HepG2 (cell line): ENCODE measurements around the gene HSDL1. TPM values are rescaled to one million over a fixed set of nuclear protein-coding genes. Genes with fewer than 3 reads are reported as not detected.

ENCODE experiments used
- DZIP1 ChIP-seq: sonication (generic); formaldehyde crosslinking; IDR thresholded peaks from 2 replicates; pipeline ENCODE4 v1.5.0; 2020; ENCODE audit warnings: mild to moderate bottlenecking, missing genetic modification reagents
- FOSL1 ChIP-seq: sonication (generic); formaldehyde crosslinking; IDR thresholded peaks from 2 replicates; pipeline ENCODE4 v1.9.0; 2021; ENCODE audit warnings: missing genetic modification reagents, borderline replicate concordance
- HNRNPH1 ChIP-seq: fragments of 200-400 bp; formaldehyde crosslinking; optimal IDR thresholded peaks from 2 replicates; pipeline ENCODE3; 2017; ENCODE audit warnings: mild to moderate bottlenecking, low read depth, low read length
- MZF1 ChIP-seq: sonication (generic); formaldehyde crosslinking; IDR thresholded peaks from 2 replicates; pipeline ENCODE4 v1.8.1; 2023; ENCODE audit warnings: mild to moderate bottlenecking, missing genetic modification reagents, borderline replicate concordance
- NFRKB ChIP-seq: fragments of 450-650 bp; IDR thresholded peaks from 2 replicates; pipeline ENCODE4 v1.6.1; 2017
- NKX3-1 ChIP-seq: sonication (generic); formaldehyde crosslinking; IDR thresholded peaks from 2 replicates; pipeline ENCODE4 v1.5.0; 2020; ENCODE audit warnings: missing genetic modification reagents
- SMARCE1 ChIP-seq: fragments of 450-650 bp; IDR thresholded peaks from 2 replicates; pipeline ENCODE4 v1.6.1; 2017; ENCODE audit warnings: borderline replicate concordance
- ZGPAT ChIP-seq: IDR thresholded peaks from 2 replicates; pipeline ENCODE4 v1.6.1; 2016; ENCODE audit warnings: mild to moderate bottlenecking
- ZNF10 ChIP-seq: sonication (generic); formaldehyde crosslinking; IDR thresholded peaks from 2 replicates; pipeline ENCODE4 v1.4.0; 2020; ENCODE audit warnings: mild to moderate bottlenecking, low read depth, missing genetic modification reagents, borderline replicate concordance
- ZNF33B ChIP-seq: sonication (generic); formaldehyde crosslinking; IDR thresholded peaks from 2 replicates; pipeline ENCODE4 v1.5.1; 2020; ENCODE audit warnings: mild to moderate bottlenecking, missing genetic modification reagents
- ZNF512 ChIP-seq: sonication (generic); formaldehyde crosslinking; IDR thresholded peaks from 2 replicates; pipeline ENCODE4 v1.4.0; 2020; ENCODE audit warnings: mild to moderate bottlenecking, missing genetic modification reagents
- ZNF567 ChIP-seq: sonication (generic); formaldehyde crosslinking; IDR thresholded peaks from 2 replicates; pipeline ENCODE4 v1.8.1; 2023; ENCODE audit warnings: mild to moderate bottlenecking, missing genetic modification reagents, borderline replicate concordance
- ZNF570 ChIP-seq: sonication (generic); formaldehyde crosslinking; IDR thresholded peaks from 2 replicates; pipeline ENCODE4 v1.4.0; 2020; ENCODE audit warnings: mild to moderate bottlenecking, missing genetic modification reagents, borderline replicate concordance
- ZNF7 ChIP-seq: IDR thresholded peaks from 2 replicates; pipeline ENCODE4 v1.6.1; 2016; ENCODE audit warnings: missing biosample characterization, missing genetic modification reagents
- ZNF792 ChIP-seq: IDR thresholded peaks from 2 replicates; pipeline ENCODE4 v1.6.1; 2016
- polyA plus RNA-seq, 8 experiments: library from polyadenylated mRNA; depleted of rRNA in 3 of 8; stranded (reverse) in 7 of 8; unstranded in 1 of 8; fragments of >200 nt; fragmentation: Illumina TruSeq in 4 of 8; extraction: Trizol in 4 of 8; gene quantifications; 2 replicates each; pipeline versions ENCODE4 v1.2.1 to v1.2.3, GENCODE V29; 2011 to 2016; ENCODE audit warnings: low read depth in 4 of 8, missing spikeins in 1 of 8, mixed read lengths in 1 of 8; ENCODE audit not compliant: insufficient read depth in 1 of 8
- total RNA-seq, 5 experiments: library from RNA; depleted of rRNA; stranded (reverse); fragments of >200 nt; fragmentation: Illumina TruSeq; extraction: Trizol; gene quantifications; 2 replicates each; pipeline ENCODE4 v1.2.3, GENCODE V29; 2016; ENCODE audit warnings: low read depth in 1 of 5
- TF ChIP-seq, protein P1 (sequence below): sonication (generic); formaldehyde crosslinking; IDR thresholded peaks from 2 replicates; pipeline ENCODE4 v1.4.0; 2020; ENCODE audit warnings: missing genetic modification reagents
- TF ChIP-seq, protein P2 (sequence below), 2 experiments: fragments of 450-650 bp in 1 of 2; sonication (generic) in 1 of 2; formaldehyde crosslinking; IDR thresholded peaks; 2 replicates each; pipeline versions ENCODE4 v1.5.0 to v1.8.0; 2020 to 2022; ENCODE audit warnings: mild to moderate bottlenecking in 1 of 2, missing genetic modification reagents in 1 of 2
- TF ChIP-seq, protein P3 (sequence below): sonication (generic); formaldehyde crosslinking; IDR thresholded peaks from 2 replicates; pipeline ENCODE4 v1.8.0; 2022; ENCODE audit warnings: missing genetic modification reagents, mild to moderate bottlenecking, moderate library complexity, borderline replicate concordance

Gene HSDL1
- total and polyA plus RNA-seq, 2 of the 13 experiments (the other 11 are each of a cell fraction or from before 2014, with no cell fraction given) = 49.2 to 49.7 TPM

GRCh38 chr16:84138824-84139627, 6.0 kb downstream of the HSDL1 start (continued):
- TF ChIP-seq, protein P1, sequence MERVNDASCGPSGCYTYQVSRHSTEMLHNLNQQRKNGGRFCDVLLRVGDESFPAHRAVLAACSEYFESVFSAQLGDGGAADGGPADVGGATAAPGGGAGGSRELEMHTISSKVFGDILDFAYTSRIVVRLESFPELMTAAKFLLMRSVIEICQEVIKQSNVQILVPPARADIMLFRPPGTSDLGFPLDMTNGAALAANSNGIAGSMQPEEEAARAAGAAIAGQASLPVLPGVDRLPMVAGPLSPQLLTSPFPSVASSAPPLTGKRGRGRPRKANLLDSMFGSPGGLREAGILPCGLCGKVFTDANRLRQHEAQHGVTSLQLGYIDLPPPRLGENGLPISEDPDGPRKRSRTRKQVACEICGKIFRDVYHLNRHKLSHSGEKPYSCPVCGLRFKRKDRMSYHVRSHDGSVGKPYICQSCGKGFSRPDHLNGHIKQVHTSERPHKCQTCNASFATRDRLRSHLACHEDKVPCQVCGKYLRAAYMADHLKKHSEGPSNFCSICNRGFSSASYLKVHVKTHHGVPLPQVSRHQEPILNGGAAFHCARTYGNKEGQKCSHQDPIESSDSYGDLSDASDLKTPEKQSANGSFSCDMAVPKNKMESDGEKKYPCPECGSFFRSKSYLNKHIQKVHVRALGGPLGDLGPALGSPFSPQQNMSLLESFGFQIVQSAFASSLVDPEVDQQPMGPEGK (CRISPR knock-in tag) = peak; percentile 98
- TF ChIP-seq NFRKB = no peak
- TF ChIP-seq ZNF570 = no peak
- TF ChIP-seq, protein P2, sequence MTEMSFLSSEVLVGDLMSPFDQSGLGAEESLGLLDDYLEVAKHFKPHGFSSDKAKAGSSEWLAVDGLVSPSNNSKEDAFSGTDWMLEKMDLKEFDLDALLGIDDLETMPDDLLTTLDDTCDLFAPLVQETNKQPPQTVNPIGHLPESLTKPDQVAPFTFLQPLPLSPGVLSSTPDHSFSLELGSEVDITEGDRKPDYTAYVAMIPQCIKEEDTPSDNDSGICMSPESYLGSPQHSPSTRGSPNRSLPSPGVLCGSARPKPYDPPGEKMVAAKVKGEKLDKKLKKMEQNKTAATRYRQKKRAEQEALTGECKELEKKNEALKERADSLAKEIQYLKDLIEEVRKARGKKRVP (CRISPR knock-in tag; IDR thresholded peaks at IDR 0.05) = peak in 1 of 2 experiments; percentile 95; a peak in 2 of 4 replicates
- peak; percentile 15; the same call in 1 of the 2 replicates for TF ChIP-seq ZNF792 (CRISPR knock-in tag)
- no peak for TF ChIP-seq ZNF512
- TF ChIP-seq HNRNPH1 = no peak
- no peak for TF ChIP-seq ZNF567 (CRISPR knock-in tag)
- no peak for TF ChIP-seq ZNF33B (CRISPR knock-in tag)
- TF ChIP-seq, protein P3, sequence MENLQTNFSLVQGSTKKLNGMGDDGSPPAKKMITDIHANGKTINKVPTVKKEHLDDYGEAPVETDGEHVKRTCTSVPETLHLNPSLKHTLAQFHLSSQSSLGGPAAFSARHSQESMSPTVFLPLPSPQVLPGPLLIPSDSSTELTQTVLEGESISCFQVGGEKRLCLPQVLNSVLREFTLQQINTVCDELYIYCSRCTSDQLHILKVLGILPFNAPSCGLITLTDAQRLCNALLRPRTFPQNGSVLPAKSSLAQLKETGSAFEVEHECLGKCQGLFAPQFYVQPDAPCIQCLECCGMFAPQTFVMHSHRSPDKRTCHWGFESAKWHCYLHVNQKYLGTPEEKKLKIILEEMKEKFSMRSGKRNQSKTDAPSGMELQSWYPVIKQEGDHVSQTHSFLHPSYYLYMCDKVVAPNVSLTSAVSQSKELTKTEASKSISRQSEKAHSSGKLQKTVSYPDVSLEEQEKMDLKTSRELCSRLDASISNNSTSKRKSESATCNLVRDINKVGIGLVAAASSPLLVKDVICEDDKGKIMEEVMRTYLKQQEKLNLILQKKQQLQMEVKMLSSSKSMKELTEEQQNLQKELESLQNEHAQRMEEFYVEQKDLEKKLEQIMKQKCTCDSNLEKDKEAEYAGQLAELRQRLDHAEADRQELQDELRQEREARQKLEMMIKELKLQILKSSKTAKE (CRISPR knock-in tag) = no peak
- TF ChIP-seq ZNF10 (CRISPR knock-in tag) = no peak
- no peak for TF ChIP-seq SMARCE1
- TF ChIP-seq MZF1 = no peak
- no peak for TF ChIP-seq NKX3-1
- peak; percentile 47; the same call in 1 of the 2 replicates for TF ChIP-seq ZGPAT (CRISPR knock-in tag)
- no peak for TF ChIP-seq FOSL1 (CRISPR knock-in tag)
- peak; percentile 47; the same call in 1 of the 2 replicates for TF ChIP-seq ZNF7
- no peak for TF ChIP-seq DZIP1 (CRISPR knock-in tag)
